GM11168 (cell line): ENCODE results near the gene C20orf173.
"Not testable (repeated sequence)": the region's sequence is repeated elsewhere in the genome, so short reads cannot be mapped to it uniquely, and the experiment has no call there.

ENCODE experiments used
- in situ Hi-C: fragments of 300-500 bp; cut with MboI; formaldehyde crosslinking; loops from one replicate; pipeline ENCODE4 v1.12.0; 2022; ENCODE audit warnings: low sequenced_read_pairs; ENCODE audit not compliant: unreplicated experiment

C20orf173 gene

GRCh38 chr20:35547329-35547728 is 17.9 kb upstream of the C20orf173 start:
- in situ Hi-C loops, result no loop called here

GRCh38 chr20:35546127-35546526 is 16.7 kb upstream of the C20orf173 start:
- in situ Hi-C loops, result no loop called here

GRCh38 chr20:35544941-35545340 is 15.5 kb upstream of the C20orf173 start:
- in situ Hi-C loops, result not testable (repeated sequence)

GRCh38 chr20:35544436-35544835 is 15.0 kb upstream of the C20orf173 start:
- in situ Hi-C loops, result no loop called here

GRCh38 chr20:35542990-35543389 is 13.5 kb upstream of the C20orf173 start:
- in situ Hi-C loops, result no loop called here

- in situ Hi-C loops, result no loop called here
Measured at GRCh38 chr20:35541783-35542662, 12.6 kb upstream of the C20orf173 start, which contains the start of gene ERGIC3. Gene ERGIC3 (plus strand): TSS chr20:35542078. CDS start chr20:35542098, 20 bp downstream.

GRCh38 chr20:35541118-35541782 is 11.8 kb upstream of the C20orf173 start:
- in situ Hi-C loops, result no loop called here

- in situ Hi-C loops, result no loop called here
Measured at GRCh38 chr20:35539756-35540212, 10.3 kb upstream of the C20orf173 start.

GRCh38 chr20:35527122-35527769 is 2.2 kb downstream of the C20orf173 start:
- in situ Hi-C loops, result no loop called here

GRCh38 chr20:35525639-35526038 is 3.8 kb downstream of the C20orf173 start:
- in situ Hi-C loops, result no loop called here

GRCh38 chr20:35523298-35523888 is 6.1 kb downstream of the C20orf173 start:
- in situ Hi-C loops, result no loop called here

GRCh38 chr20:35518955-35519354 is 10.5 kb downstream of the C20orf173 start:
- in situ Hi-C loops, result no loop called here

GRCh38 chr20:35517767-35518166 is 11.7 kb downstream of the C20orf173 start:
- in situ Hi-C loops, result not testable (repeated sequence)

GRCh38 chr20:35517125-35517524 is 12.3 kb downstream of the C20orf173 start:
- in situ Hi-C loops, result no loop called here

GRCh38 chr20:35515949-35516645 is 13.4 kb downstream of the C20orf173 start:
- in situ Hi-C loops, result no loop called here

GRCh38 chr20:35515341-35515740 is 14.1 kb downstream of the C20orf173 start:
- in situ Hi-C loops, result no loop called here

- in situ Hi-C loops, result no loop called here
Measured at GRCh38 chr20:35514371-35514932, 15.0 kb downstream of the C20orf173 start.

- in situ Hi-C loops, result no loop called here
Measured at GRCh38 chr20:35511814-35512420, 17.5 kb downstream of the C20orf173 start.
